Measurements from ENCODE around the gene CIRBP.

CIRBP gene

GRCh38 chr19:1282588-1283206 is 13.6 kb downstream of the CIRBP start:
- no peak for DNase-seq

- no peak for DNase-seq
Measured at GRCh38 chr19:1283207-1283916, 14.2 kb downstream of the CIRBP start.

- no peak for DNase-seq
Measured at GRCh38 chr19:1283917-1284292, 14.8 kb downstream of the CIRBP start.

GRCh38 chr19:1284293-1284978 is 15.3 kb downstream of the CIRBP start:
- DNase-seq, result peak in 1 of 2 experiments; percentile 29

- DNase-seq, result no peak
Measured at GRCh38 chr19:1284979-1285736, 16.0 kb downstream of the CIRBP start.

GRCh38 chr19:1285737-1286360 is 16.7 kb downstream of the CIRBP start, which contains the start of gene EFNA2:
Gene EFNA2, plus strand, starts transcription at chr19:1285873. Its CDS starts 296 bp downstream, at chr19:1286169.
- DNase-seq, result no peak

GRCh38 chr19:1286487-1287353 is 17.6 kb downstream of the CIRBP start:
- no peak for DNase-seq

GRCh38 chr19:1287354-1288225 is 18.5 kb downstream of the CIRBP start:
- peak in 1 of 2 experiments; percentile 30 for DNase-seq

- DNase-seq, result no peak
Measured at GRCh38 chr19:1288226-1288612, 19.1 kb downstream of the CIRBP start.

GRCh38 chr19:1288833-1289685 is 19.9 kb downstream of the CIRBP start:
- DNase-seq, result no peak

GRCh38 chr19:1289686-1290025 is 20.5 kb downstream of the CIRBP start:
- DNase-seq, result no peak

GRCh38 chr19:1290196-1290702 is 21.1 kb downstream of the CIRBP start:
- DNase-seq, result no peak

GRCh38 chr19:1290703-1291651 is 21.8 kb downstream of the CIRBP start:
- DNase-seq, result no peak

- no peak for DNase-seq
Measured at GRCh38 chr19:1291761-1292418, 22.8 kb downstream of the CIRBP start.

GRCh38 chr19:1292419-1293151 is 23.5 kb downstream of the CIRBP start:
- no peak for DNase-seq

- no peak for DNase-seq
Measured at GRCh38 chr19:1293782-1294604, 24.9 kb downstream of the CIRBP start.

Measured in NCI-H524 (cell line).